GM18861 (cell line): ENCODE measurements around the gene PIGW.

Experiments
- ATAC-seq: cut with Tn5 transposase; IDR thresholded peaks from one replicate; pipeline ENCODE4 v1.9.1; 2021; ENCODE audit not compliant: unreplicated experiment

Gene PIGW

GRCh38 chr17:36545077-36545464 lies 10.3 kb downstream of the PIGW start:
- ATAC-seq = no peak

DNA sequence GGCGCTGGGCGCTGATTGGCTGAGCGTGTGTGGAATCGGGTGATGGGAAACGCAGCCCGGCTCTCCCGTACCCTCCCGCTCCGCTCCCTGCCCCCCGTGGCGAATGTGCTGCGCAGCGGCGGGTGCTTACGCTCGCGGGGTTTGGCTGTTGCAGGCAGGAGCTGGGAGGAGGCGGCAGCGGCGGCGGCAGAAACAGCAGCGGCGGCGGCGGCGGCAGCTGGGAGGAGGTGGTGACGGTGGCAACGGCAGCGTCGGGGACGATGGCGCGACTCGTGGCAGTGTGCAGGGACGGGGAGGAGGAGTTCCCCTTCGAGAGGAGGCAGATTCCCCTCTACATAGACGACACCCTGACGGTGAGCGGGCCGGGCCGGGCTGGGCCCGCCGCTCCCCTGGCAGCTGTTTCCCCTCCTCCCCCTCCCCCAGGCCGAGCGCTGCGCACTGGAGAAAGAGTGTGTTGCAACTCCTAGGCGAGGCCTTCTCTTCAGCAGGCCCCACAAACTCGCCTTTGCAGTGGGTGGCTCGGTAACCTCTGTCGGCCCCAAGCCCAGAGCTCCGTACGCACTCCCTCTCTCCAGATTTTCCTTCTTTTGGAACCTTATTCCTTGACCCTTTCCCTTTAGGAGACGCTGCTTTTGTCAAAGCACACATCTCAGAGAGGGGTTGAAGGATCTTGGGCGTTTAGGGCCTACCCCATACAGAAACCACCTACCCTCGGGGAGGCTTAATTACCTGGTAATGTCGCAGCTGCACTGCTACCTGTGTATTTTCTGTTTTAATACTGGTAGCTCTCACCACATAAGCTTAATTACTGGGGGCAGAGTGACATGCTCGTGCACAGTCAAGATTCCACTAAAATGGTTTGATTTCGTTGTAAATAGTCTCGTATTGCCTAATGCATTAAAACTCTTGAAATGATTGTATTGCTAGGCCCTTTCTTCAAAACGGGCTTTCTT lies 11.0 kb downstream of the PIGW start:
- peak; percentile 35 for ATAC-seq

- ATAC-seq = no peak
These were observed 11.8 kb downstream of the PIGW start for GRCh38 chr17:36546418-36547093.

- ATAC-seq = no peak
These were observed 13.0 kb downstream of the PIGW start for GRCh38 chr17:36547776-36548175.

DNA sequence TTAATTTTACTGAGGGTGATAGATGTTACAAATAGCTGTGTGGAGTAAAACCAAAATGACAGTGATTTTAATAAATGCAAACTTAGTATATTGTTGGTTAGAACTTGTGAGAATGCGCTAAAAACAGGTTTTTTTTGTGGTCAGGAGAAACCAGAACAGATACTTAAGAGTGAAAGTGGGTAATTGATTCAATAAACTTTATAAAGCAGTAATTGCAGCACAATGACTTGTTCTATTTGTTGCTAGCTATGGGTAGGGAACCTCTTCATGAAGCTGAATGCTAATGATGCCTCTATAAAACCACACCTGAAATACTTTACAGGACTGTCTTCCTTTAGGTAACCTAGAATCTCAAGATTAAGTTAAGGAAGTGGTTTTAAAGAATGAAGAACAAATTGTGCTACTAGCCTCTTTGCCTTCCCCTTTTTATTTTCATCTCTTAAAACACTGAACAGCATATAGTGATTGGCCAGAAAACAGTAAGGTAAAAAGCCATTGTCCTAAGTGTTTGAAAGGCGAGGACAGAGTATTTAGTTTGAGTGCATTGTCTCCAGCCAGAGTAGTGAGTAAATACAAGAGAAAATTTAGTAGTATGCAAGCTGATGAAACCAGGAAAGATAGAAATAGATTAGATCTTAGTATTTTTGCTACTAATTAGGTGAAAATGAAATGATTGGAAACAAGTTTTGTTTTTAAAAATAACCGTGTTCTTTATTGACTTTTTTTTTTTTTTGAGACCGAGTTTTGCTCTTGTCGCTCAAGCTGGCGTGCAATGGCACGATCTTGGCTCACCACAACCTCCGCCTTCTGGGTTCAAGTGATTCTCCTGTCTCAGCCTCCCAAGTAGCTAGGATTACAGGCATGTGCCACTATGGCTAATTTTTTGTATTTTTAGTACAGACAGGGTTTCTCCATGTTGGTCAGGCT lies 16.0 kb downstream of the PIGW start:
- ATAC-seq = no peak

DNA sequence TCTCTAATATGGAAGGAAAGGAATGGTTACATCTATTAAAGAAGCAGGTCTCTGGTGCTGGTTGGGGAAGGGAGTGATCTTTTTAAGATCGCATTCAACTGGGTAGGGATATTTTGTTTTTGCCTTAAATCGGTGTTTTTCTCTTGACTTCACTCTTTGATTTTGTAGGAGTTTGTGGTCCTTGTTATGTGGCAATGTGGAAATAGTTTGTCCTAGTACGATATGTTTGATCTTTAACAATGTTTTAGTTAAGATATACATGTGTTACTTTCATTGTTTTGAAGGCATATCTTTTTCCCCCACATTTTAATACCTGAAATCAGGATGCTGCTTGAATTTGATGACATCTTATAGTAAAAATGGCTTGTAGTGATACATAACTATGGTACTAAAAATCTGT lies 18.7 kb downstream of the PIGW start:
- ATAC-seq = no peak

GRCh38 chr17:36566081-36566480 lies 31.3 kb downstream of the PIGW start:
- ATAC-seq = no peak

DNA sequence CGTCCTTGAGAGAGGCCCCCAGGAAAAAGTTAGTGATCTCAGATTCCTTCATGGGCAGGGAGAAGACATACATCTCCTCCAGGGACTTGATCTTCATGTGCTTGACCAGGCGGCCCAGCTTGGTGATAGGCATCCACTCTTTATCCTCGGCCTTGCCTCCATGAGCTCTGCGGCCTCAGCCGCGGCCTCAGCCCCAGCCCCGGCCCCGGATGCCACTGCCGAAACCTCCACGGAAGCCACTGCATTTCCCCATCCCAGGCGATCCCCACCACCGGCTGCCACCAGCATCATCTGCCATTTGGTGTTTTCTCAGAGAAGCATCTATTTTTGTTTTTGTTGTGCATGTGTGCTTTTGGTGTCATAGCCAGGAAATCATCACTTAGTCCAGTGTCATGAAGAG lies 40.2 kb downstream of the PIGW start:
- ATAC-seq = no peak

DNA sequence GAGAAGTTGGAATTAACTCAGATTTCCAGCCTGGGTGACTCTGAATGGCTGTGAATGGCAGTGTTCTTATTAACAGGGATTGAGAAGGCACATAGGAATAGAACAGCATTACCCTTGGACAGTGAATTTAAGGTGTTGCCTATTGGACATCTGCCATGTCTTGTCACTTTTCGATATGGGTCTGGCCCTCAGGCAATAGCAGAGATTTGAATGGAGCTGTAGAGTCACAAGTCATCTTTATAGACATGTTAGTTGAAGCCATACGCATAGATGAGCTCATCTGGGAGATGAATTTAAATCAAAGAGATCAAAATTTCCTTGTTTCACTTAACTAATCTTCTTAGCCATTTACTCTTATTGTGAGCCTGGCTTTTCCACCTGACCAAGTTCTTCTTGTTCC lies 42.0 kb downstream of the PIGW start:
- ATAC-seq = no peak

- ATAC-seq = no peak
These were observed 43.9 kb downstream of the PIGW start for GRCh38 chr17:36578671-36579070.

DNA sequence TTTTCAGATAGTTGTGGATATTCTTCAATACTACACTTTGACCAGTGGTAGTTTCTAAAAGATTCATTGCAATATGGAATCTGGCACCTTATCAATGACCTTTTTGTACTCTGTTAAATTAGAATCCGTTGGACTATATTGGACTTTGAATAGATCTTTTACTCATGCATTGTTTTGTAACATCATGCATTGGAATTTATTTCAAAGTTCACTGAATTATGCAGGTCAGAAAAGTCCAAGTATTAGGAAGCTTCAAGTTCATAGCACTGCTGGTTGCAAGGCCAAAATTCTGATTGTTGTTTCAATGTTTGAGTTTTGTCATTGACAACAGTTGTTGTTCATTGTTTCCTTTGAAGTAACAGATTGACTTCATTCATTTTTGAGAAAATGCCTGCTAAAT lies 49.0 kb downstream of the PIGW start:
- ATAC-seq = no peak

GRCh38 chr17:36586138-36586537 lies 51.4 kb downstream of the PIGW start:
- ATAC-seq = no peak
